T-helper 9 cell (primary cell): ENCODE measurements around the gene NETO2.
A peak's percentile ranks its signal among the peaks of the same experiment; 100 is the strongest.
"Not testable (repeated sequence)": the region's sequence is repeated elsewhere in the genome, so short reads cannot be mapped to it uniquely, and the experiment has no call there.

Experiments used
- DNase-seq: peaks from one replicate; pipeline ENCODE4 v3.0.0-alpha.2; 2020
- total RNA-seq, 2 donors: gene quantifications; one replicate each; lab custom pipeline; 2026; lab: John Stamatoyannopoulos, UW

NETO2 gene, protein sequence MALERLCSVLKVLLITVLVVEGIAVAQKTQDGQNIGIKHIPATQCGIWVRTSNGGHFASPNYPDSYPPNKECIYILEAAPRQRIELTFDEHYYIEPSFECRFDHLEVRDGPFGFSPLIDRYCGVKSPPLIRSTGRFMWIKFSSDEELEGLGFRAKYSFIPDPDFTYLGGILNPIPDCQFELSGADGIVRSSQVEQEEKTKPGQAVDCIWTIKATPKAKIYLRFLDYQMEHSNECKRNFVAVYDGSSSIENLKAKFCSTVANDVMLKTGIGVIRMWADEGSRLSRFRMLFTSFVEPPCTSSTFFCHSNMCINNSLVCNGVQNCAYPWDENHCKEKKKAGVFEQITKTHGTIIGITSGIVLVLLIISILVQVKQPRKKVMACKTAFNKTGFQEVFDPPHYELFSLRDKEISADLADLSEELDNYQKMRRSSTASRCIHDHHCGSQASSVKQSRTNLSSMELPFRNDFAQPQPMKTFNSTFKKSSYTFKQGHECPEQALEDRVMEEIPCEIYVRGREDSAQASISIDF
- total RNA-seq: 4.8 to 30.9 reads per million in 2 donors

DNA sequence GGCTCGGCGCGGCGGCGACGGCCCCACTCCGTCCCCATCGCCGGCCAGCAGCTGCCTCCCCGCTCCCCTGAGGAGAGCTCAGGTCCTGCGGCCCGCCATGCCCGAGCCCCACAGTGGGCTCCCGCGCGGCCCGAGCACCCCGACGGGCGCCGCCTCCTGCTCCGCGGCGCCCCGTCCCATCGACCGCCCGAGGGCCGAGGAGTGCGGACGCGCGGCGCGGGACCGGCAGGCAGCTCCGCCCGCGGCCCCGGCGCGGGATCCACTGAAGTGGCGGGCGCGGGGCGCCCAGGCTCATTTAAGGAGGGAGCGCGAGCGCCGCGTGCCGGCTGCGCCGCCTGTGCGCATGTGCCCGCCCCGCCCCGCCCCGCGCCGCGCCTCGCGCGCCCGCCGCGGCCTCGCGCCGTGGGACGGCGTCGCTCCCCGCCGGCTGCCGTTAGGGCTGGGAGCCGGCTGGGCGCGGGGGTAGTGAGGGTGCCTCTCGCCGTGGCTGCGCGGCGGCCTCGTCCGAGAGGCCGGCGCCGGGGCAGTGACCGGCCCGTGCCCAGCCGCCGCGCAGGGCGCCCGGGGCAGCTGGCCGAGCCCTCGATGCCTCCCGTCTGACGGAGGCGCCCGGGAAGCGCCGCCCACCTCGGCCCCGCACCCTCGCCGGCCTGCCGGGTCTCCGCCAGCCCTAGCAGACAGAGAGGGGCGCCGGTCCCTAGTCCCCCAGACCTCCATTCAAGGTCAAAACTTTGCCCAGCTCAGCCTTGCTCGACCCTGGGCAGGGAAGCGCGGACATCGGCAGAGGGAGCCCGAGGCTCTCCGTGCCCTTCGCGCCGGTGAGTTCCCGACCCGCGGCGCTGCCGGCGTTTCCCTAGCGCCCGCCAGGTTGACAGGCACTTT is at the start of gene NETO2:
Gene NETO2, minus strand, starts transcription at position 269 of the 882 bp plus-strand sequence. CDS start 333 bp downstream, outside the sequence.
- peak; percentile 63 for DNase-seq

- DNase-seq: no peak
Observed at GRCh38 chr16:47182318-47182717, 38.6 kb upstream of the NETO2 start.

DNA sequence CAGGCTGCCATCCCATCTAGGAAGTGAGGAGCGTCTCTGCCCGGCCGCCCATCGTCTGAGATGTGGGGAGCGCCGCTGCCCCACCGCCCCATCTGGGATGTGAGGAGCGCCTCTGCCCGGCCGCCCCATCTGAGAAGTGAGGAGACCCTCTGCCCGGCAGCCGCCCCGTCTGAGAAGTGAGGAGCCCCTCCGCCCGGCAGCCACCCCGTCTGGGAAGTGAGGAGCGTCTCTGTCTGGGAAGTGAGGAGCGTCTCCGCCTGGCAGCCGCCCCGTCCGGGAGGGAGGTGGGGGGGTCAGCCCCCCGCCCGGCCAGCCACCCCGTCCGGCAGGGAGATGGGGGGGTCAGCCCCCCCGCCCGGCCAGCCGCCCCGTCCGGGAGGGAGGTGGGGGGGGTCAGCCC is 37.3 kb upstream of the NETO2 start:
- not testable (repeated sequence) for DNase-seq

- DNase-seq: no peak
Observed at GRCh38 chr16:47180073-47180472, 36.3 kb upstream of the NETO2 start.

DNA sequence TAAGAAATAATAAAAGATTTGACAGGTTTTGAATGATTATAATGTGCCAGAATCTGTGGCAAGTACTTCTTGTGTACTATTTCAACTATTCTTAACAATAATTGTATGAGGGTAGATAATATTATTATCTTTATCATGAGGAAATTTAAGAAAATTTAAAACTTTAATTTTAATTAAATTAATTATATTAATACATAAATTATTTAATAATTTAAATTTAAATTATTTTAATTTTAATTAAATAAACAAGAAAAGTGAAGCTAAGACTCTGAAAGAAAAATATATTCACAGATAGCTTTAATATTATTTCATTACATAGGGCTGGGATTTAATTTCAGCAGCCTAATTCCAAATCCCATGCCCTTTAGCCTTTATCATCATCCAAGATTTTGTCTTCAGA is 31.4 kb upstream of the NETO2 start:
- DNase-seq: no peak

- DNase-seq: no peak
Observed at GRCh38 chr16:47162670-47163420, 19.1 kb upstream of the NETO2 start.

DNA sequence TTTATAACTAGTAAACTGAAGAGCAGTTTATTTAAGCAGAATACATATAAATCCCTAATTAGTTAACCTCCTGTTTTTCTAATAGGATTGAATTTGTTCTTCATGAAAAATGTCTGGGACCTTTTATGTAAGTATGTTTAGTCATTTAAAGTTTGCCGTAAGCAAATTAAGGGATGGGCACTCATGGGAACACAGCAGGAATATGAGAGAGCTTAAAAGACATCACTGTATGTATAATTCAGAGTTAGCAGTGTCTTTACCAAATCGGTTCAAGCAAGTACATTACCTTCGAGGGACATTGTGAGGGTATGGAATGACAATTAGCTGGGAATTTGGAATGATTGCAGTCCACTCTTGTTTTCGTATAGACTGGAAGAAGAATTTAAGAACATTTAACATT is 17.7 kb upstream of the NETO2 start:
- DNase-seq: no peak

GRCh38 chr16:47160422-47160821 is 16.7 kb upstream of the NETO2 start:
- DNase-seq: no peak

DNA sequence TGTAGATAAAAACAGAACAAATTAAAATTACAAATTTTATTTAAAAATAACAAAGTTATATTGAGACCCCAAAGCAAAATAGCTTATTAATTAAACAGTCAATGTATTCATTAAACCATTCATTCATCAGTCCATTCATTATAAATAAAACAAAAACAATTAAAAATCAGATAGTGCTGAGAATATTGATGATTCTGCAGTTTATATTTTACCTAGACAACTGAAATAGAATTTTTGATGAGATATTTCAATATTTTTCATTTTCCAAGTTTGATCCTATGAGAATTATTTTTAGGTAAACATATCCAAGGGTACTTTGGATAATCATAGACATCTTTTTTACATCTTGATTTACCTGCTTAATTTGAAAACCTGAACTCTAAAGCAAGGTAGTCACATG is 15.2 kb upstream of the NETO2 start:
- no peak for DNase-seq

DNA sequence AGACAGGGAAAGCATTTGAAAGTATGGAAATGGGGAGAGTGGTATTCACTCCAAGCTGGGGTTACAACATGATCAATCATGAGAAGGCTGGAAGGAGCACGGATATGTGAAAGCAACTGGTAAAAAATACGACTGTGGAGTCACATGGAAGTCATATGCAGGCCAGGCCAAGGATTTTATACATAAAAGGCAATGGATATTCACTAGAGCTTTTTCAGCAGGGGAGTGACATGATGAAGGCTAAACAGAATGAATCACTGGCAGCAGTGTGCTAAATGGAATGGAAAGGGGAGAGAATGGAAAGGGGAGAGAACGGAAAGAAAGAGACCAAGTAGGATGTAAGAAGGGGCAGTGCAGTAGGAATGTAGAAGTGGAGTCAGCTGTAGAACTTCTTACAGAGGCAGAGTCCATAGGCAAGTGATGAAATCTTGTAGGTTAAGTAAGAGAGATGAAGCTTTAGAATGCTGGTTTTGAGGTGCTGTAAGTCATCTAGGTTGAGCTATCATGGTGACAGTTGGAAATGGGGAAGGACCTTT is 13.0 kb upstream of the NETO2 start:
- DNase-seq: no peak

DNA sequence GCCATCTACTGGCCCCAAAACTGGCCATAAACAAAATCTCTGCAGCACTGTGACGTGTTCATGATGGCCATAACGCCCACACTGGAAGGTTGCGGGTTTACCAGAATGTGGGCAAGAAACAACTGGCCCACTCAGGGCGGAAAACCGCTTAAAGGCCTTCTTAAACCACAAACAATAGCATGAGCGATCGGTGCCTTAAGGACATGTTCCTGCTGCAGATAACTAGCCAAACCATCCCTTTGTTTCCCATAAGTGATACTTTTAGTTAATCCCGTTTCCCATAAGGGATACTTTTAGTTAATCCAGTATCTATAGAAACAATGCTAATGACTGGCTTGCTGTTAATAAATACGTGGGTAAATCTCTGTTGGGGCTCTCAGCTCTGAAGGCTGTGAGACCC is 8.8 kb upstream of the NETO2 start:
- not testable (repeated sequence) for DNase-seq

DNA sequence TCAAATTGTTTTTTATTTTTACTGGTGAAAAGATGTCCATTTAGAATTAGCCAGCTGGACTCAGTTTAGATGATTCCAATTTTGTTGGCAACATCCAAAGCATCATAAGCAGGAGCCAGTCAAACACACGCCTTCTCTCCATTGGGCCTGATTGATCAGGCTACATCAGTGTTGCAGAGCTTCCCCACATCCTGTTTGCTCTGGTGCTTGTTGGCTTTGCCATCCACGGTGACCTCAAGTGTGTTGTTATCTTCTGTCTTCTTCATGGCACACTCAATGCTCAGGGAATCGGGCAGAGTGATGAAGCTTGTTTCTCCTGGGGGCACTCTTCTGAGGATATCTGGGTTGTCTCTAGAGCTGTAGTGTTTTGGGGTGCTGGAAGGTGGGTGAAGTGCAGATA is 6.3 kb upstream of the NETO2 start:
- DNase-seq: no peak

DNA sequence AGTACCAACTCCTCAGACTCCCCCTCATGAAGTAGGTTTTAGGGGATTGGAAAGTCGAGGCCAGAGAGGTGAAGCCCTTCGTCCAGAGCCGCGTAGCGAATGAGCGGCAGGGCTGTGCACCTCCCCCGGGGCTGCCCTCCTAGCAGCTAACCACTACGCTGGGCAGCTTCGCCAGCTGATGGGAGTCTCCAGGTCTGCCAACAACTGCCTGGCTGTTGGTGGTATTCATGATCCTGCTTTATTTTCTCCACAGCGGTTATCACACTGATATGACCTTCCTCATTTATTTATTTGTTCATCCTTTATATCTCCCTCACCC is 773 bp upstream of the NETO2 start:
- no peak for DNase-seq

DNA sequence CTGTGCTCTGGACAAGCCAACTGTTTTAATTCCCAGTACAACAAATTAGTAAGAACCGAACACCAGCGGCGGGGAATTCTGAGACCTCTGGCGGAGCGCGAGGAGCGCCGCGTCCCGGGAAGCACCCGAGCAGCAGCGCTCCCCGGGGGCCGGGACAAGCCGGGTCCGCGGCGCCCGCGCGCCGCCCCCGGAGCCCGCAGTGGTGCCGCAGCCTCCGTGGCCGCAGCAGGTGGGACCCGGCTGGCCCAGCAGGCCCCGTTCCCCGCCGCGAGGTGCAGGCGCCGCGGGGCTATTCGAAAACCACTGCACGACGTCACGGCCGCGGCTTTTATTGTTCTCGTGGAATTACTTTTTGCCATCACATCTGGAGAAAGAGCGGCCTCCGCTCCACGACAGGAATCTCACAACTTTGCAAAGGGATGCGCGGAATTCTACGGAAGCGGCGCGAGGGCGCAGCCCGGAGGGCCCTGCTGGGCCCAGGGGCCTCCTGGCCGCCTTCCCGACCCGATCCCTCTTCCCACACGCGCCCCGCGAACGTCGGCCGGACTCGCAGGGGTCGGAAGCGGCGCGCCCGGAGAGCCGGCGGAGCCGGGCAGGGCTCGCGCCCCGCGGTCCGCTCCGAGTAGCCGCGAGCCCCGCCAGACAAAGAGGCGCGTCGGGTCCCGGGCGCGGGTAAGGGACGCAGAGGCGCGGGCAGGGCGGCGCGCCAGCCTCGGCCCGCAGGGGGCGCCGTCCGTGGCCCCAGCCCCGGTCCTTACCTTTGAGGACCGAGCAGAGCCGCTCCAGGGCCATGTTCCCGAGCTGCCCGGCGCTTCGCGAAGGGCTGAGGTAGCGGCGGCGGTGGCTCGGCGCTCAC is 696 bp downstream of the NETO2 start:
- DNase-seq: peak; percentile 48

GRCh38 chr16:47142486-47142820 is 1.3 kb downstream of the NETO2 start:
- DNase-seq: no peak

DNA sequence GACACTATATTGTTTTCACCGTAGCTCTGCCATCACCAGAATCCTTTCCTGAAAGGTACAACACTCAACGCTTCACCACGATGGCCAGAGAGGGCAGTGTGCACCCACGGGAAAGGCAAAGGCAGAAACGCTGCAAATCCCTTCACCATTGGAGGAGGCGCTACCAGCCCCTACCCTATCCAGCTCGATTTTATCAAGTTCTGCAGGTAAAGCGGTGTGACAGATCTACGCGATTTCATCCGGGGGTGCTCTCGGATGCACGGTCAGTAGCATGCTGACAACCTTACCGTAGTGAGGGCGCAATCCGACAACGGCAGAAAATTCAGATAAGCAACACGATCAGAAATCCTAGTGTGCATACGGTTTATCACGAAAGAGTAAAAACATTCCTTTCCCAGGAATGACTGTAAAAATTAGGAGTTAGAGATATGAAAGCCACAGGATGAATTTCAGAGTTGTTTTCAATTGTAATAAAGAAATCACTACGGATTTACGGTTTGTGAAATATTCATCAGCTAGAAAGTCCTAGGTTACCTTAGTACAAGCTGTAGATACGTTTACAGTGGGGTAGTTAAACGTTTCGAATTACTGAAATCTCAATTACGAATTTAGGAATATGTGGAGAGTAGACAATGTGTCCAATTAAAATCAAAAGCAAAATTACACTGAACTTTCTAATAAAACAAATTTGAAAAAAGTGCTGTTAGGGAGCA is 1.8 kb downstream of the NETO2 start:
- DNase-seq: peak; percentile 71

- no peak for DNase-seq
Observed at GRCh38 chr16:47140686-47141085, 3.1 kb downstream of the NETO2 start.

DNA sequence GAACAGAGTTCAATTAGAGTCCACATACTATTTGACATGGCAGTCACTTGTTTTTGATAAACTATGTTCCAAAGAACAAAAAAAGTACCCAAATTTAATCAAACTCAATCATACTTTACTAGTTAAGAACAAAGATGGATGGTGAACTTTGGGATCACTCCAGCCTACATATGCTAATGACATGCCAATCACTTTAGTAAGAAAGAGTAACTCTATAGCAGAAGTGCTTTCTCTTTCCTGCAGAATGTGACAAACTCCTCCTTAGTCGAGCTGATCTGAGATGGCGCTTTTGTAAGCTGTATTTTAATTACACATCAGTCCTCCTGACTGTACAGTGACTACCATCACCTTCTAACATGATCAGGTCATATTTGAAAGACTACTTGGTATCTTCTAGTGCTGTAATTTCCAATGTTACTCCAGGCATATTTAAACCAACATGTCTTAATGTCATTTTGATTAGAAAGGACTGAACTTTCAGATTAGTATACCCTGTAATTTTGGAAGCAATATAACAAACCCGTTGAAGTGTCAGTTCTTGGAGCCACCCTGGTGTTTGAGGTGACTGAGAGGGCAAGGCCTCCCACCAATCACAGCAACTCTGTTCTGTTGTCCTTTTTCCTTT is 4.1 kb downstream of the NETO2 start:
- DNase-seq: no peak

DNA sequence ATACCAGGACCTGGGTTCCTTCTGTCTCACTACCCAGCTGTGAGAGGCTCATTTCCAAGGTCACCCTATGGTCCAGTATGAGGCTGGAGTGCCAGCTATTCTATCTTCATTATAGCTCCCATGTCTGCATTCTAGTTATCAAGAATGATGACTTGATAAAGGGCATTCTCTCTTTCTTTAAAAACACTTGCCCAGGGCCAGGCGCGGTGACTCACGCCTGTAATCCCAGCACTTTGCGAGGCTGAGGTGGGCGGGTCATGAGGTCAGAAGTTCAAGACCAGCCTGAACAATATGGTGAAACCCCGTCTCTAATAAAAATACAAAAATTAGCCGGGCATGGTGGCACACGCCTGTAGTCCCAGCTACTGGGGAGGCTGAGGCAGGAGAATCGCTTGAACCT is 5.8 kb downstream of the NETO2 start:
- DNase-seq: not testable (repeated sequence)

- DNase-seq: no peak
Observed at GRCh38 chr16:47136099-47136842, 7.5 kb downstream of the NETO2 start.
